ENCODE measurements around the gene RNF31. TPM values are rescaled to one million over a fixed set of nuclear protein-coding genes. Genes with fewer than 3 reads are reported as not detected.
A peak's percentile ranks its signal among the peaks of the same experiment; 100 is the strongest.

Gene RNF31
- total and polyA plus RNA-seq, 5 donors, result 27.6 to 48.4 (median 40.6) TPM

DNA sequence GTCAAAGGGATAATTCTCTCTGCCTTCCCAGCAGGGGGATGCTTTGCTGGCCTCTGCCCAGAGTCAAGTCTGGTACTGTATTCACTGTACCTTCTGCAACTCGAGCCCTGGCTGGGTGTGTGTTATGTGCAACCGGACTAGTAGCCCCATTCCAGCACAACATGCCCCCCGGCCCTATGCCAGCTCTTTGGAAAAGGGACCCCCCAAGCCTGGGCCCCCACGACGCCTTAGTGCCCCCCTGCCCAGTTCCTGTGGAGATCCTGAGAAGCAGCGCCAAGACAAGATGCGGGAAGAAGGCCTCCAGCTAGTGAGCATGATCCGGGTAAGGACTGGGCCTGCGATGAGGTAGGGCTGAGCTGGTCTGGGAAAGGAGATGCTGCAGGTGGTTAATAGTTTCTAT is 3.3 kb downstream of the RNF31 start:
- H3K4me1 ChIP-seq (ENCODE audit: control insufficient read depth, insufficient read depth, low read length), result peaks cover 10% of the 10 kb centered on the region
- DNase-seq, result no peak
- no peaks in the 10 kb centered on the region for H3K27me3 ChIP-seq (ENCODE audit: control insufficient read depth, insufficient read depth)
- no peak for ATAC-seq
- H3K4me3 ChIP-seq (ENCODE audit: low read length), result no peak overlapping the region
- H3K27ac ChIP-seq (ENCODE audit: low read length), result no peak overlapping the region
- 90% methylated on average over 9 of the region's 9 CpGs for WGBS
- H3K9me3 ChIP-seq (ENCODE audit: control insufficient read depth, low read length), result no peaks in the 10 kb centered on the region
- intact Hi-C loops (cut with DNase I), result no loop called here

DNA sequence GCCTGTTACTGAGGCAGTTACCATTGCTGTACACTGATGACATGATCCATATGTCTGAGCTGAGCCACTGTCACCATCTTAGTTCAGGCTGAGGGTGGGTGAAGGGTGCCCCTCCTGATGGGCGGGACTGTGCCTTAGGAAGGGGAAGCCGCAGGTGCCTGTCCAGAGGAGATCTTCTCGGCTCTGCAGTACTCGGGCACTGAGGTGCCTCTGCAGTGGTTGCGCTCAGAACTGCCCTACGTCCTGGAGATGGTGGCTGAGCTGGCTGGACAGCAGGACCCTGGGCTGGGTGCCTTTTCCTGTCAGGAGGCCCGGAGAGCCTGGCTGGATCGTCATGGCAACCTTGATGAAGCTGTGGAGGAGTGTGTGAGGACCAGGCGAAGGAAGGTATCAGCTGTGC is 3.7 kb downstream of the RNF31 start:
- H3K27ac ChIP-seq (ENCODE audit: low read length), result no peak overlapping the region
- H3K27me3 ChIP-seq (ENCODE audit: control insufficient read depth, insufficient read depth), result no peaks in the 10 kb centered on the region
- H3K9me3 ChIP-seq (ENCODE audit: control insufficient read depth, low read length), result no peaks in the 10 kb centered on the region
- H3K4me1 ChIP-seq (ENCODE audit: control insufficient read depth, insufficient read depth, low read length), result peaks cover 8% of the 10 kb centered on the region
- ATAC-seq (no peak), DNase-seq (no peak)
- intact Hi-C loops (cut with DNase I), result no loop called here
- H3K4me3 ChIP-seq (ENCODE audit: low read length), result no peak overlapping the region
- 81% methylated on average over 9 of the region's 9 CpGs for WGBS

DNA sequence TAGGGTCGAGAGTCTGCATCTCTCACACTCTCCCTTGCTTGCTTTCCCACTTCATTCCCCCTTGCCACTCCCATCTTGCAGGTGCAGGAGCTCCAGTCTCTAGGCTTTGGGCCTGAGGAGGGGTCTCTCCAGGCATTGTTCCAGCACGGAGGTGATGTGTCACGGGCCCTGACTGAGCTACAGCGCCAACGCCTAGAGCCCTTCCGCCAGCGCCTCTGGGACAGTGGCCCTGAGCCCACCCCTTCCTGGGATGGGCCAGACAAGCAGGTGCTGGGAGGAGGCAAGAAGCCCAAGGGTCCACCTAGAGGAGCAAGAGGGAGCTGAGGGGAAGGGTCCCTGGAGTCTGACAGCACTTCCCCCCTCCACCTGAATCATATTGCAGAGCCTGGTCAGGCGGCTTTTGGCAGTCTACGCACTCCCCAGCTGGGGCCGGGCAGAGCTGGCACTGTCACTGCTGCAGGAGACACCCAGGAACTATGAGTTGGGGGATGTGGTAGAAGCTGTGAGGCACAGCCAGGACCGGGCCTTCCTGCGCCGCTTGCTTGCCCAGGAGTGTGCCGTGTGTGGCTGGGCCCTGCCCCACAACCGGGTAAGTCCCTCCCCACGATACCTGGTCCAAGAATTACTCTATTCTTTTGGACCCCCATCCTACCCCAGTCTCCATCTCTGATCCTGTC is 4.2 kb downstream of the RNF31 start:
- intact Hi-C loops (cut with DNase I), result no loop called here
- H3K4me1 ChIP-seq (ENCODE audit: control insufficient read depth, insufficient read depth, low read length), result peaks cover 8% of the 10 kb centered on the region
- no peaks in the 10 kb centered on the region for H3K9me3 ChIP-seq (ENCODE audit: control insufficient read depth, low read length)
- 93% methylated on average over 16 of the region's 16 CpGs for WGBS
- H3K27ac ChIP-seq (ENCODE audit: low read length), result no peak overlapping the region
- H3K4me3 ChIP-seq (ENCODE audit: low read length), result no peak overlapping the region
- no peak for DNase-seq
- no peaks in the 10 kb centered on the region for H3K27me3 ChIP-seq (ENCODE audit: control insufficient read depth, insufficient read depth)
- no peak for ATAC-seq

DNA sequence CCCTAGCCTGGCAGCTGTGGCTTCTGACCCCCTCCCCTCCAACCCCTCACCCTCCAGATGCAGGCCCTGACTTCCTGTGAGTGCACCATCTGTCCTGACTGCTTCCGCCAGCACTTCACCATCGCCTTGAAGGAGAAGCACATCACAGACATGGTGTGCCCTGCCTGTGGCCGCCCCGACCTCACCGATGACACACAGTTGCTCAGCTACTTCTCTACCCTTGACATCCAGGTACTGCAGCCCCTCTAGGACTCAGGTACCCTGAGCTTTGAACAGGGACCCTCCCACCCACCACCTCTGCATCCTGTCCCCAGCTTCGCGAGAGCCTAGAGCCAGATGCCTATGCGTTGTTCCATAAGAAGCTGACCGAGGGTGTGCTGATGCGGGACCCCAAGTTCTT is 7.8 kb downstream of the RNF31 start:
- Histone ChIP-seq H3K9me3 (ENCODE audit: control insufficient read depth, low read length) (no peaks in the 10 kb centered on the region), H3K4me3 (ENCODE audit: low read length) (no peak overlapping the region), H3K27me3 (ENCODE audit: control insufficient read depth, insufficient read depth) (no peaks in the 10 kb centered on the region), H3K4me1 (ENCODE audit: control insufficient read depth, insufficient read depth, low read length) (no peaks in the 10 kb centered on the region), H3K27ac (ENCODE audit: low read length) (no peak overlapping the region)
- 94% methylated on average over 10 of the region's 10 CpGs for WGBS
- DNase-seq, result no peak
- no peak for ATAC-seq
- intact Hi-C loops (cut with DNase I), result no loop called here

DNA sequence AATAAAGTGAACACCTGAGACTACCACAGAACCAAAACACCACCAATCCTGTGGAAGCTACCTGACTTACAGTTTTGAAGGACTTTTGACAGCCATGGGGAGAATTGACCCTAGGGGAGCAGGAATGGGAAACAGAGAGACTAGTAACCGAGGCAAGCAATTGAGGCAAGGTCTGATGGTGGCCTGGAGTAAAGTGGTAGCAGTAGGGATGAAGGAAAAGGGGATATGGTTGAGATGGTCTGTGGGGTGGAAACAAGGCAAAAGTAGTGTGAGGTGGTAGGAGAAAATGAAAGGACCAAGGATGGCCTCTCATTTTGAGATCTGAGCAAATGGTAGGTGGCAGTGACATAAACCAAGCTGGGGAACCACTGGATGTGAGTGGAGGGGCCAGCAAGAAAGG is 9.5 kb downstream of the RNF31 start:
- Histone ChIP-seq H3K4me3 (ENCODE audit: low read length) (no peak overlapping the region), H3K9me3 (ENCODE audit: control insufficient read depth, low read length) (no peaks in the 10 kb centered on the region), H3K27me3 (ENCODE audit: control insufficient read depth, insufficient read depth) (no peaks in the 10 kb centered on the region), H3K27ac (ENCODE audit: low read length) (no peak overlapping the region), H3K4me1 (ENCODE audit: control insufficient read depth, insufficient read depth, low read length) (no peaks in the 10 kb centered on the region)
- no peak for ATAC-seq
- no peak for DNase-seq
- WGBS, result 88% methylated on average over 1 of the region's 1 CpG
- intact Hi-C loops (cut with DNase I), result no loop called here

DNA sequence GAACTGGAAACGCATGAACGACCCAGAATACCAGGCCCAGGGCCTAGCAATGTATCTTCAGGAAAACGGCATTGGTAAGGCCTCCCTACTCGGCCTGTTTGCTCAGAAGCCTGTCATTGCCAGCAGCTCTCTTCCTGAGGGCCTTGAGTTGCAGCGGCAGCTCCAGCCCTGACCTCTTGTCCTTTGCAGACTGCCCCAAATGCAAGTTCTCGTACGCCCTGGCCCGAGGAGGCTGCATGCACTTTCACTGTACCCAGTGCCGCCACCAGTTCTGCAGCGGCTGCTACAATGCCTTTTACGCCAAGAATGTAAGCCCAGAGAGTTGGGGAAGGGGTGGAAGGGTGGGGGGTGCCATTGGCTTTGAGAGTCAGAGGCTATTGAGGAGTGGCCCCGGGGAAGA is 10.0 kb downstream of the RNF31 start:
- ATAC-seq (no peak), DNase-seq (no peak)
- Histone ChIP-seq H3K27ac (ENCODE audit: low read length) (no peak overlapping the region), H3K4me1 (ENCODE audit: control insufficient read depth, insufficient read depth, low read length) (no peaks in the 10 kb centered on the region), H3K9me3 (ENCODE audit: control insufficient read depth, low read length) (no peaks in the 10 kb centered on the region), H3K4me3 (ENCODE audit: low read length) (no peak overlapping the region), H3K27me3 (ENCODE audit: control insufficient read depth, insufficient read depth) (no peaks in the 10 kb centered on the region)
- 89% methylated on average over 12 of the region's 12 CpGs for WGBS
- intact Hi-C loops (cut with DNase I), result no loop called here

DNA sequence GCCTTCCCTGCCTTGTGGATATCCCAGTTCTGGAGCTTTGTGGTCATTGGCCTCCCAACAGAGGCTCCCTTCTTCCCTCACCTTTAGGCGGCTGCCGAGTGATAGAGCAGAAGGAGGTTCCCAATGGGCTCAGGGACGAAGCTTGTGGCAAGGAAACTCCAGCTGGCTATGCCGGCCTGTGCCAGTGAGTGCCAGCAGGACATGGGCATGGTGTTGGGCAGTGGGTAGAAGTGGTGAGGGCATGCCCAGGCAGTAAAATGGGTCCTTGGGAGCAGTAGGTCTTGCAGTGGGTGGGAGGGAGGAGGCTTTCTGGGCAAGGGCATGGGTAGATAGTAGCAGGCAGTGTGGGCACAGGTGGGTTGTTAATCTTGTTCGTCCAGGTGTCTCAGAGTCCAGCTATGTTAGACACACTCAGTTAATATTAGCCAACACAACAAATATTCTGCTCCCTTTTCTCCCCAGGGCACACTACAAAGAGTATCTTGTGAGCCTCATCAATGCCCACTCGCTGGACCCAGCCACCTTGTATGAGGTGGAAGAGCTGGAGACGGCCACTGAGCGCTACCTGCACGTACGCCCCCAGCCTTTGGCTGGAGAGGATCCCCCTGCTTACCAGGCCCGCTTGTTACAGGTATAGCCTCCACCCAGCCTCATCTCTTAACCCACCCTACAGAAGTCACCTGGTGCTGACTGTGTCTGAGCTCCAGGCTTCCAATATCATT is 12.6 kb downstream of the RNF31 start:
- intact Hi-C loops (cut with DNase I), result no loop called here
- Histone ChIP-seq H3K27ac (ENCODE audit: low read length) (no peak overlapping the region), H3K4me1 (ENCODE audit: control insufficient read depth, insufficient read depth, low read length) (peaks cover 3% of the 10 kb centered on the region), H3K9me3 (ENCODE audit: control insufficient read depth, low read length) (no peaks in the 10 kb centered on the region), H3K27me3 (ENCODE audit: control insufficient read depth, insufficient read depth) (no peaks in the 10 kb centered on the region), H3K4me3 (ENCODE audit: low read length) (no peak overlapping the region)
- ATAC-seq (no peak), DNase-seq (peak in 1 of 3 donors; percentile 47)
- 89% methylated on average over 11 of the region's 11 CpGs for WGBS

DNA sequence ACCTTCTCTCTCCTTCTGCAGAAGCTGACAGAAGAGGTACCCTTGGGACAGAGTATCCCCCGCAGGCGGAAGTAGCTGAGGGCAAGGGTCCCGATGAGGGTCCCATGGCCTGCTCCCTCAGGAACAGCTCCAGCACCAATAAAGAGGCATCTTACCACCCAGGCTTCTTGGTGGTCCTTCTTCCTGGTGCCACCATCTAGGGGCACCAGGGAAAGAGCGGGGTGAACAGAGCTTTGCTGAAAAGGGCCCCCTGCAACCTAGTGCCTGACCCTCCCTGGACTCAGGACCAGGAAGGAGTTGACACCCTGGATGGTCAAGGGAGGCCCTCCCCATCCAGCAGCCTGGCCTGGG is 13.2 kb downstream of the RNF31 start:
- no peak overlapping the region for H3K4me3 ChIP-seq (ENCODE audit: low read length)
- no peak for DNase-seq
- intact Hi-C loops (cut with DNase I), result no loop called here
- H3K27me3 ChIP-seq (ENCODE audit: control insufficient read depth, insufficient read depth), result no peaks in the 10 kb centered on the region
- H3K4me1 ChIP-seq (ENCODE audit: control insufficient read depth, insufficient read depth, low read length), result peaks cover 3% of the 10 kb centered on the region
- H3K9me3 ChIP-seq (ENCODE audit: control insufficient read depth, low read length), result no peaks in the 10 kb centered on the region
- H3K27ac ChIP-seq (ENCODE audit: low read length), result peak overlapping the region; percentile 37
- WGBS, result 92% methylated on average over 4 of the region's 4 CpGs
- ATAC-seq, result peak in 1 of 2 donors; percentile 20

DNA sequence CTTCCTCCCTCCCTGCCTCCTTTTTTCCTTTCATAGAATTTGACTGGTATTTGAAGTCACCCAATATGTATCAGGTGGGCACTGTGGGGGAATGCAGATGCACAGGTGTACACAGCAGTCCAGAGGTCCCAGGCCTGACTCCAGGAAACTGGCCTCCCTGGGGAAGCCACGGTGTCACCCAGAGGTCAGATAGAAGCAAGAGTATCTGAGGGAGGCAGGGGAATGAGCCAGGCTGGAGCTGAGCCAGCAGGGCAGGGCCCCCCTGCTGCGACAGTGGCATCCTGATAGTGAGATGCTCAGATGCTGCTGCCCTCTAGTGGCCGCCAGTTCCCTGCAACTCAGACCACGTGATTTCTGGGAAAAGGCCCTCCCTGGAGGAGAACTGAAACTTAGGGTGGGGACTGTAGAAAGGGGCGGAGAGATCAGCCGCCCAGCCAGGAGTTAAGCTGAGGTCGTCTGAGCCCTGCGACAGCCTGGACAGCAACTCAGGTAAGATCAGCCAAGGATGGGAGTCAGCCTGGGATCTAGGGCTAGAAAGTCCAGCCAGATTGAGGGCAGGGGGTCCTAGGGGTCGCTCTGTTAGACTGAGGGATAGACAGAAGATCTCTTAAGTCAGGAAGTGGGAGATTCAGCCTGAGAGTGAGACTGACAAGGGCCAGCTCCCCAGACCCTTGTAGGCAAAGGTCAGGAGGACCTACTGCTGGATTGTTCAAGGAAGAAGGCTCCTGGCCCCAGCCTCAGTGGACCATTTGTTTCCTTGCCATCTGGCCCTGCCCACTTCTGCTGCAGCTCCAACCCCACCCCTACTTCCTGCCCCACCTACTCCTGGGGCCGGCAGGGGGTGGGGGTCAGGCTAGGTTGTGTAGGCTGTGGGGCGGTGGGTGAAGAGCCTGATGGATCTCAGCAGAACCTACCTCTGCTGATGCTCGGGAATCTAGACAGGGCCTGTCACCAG is 13.8 kb downstream of the RNF31 start, which contains the start of gene IRF9:
IRF9 (plus strand) TSS at position 416 of the 955 bp plus-strand sequence. CDS start 880 bp downstream, outside the sequence.
- ATAC-seq (peak; percentile 90 to 93), DNase-seq (peak; percentile 96 to 99 (median 98))
- intact Hi-C loops (cut with DNase I), result no loop called here
- peak within 1 kb of the TSS; percentile 94 for H3K27ac ChIP-seq (ENCODE audit: low read length)
- no peaks in the 10 kb centered on the region for H3K9me3 ChIP-seq (ENCODE audit: control insufficient read depth, low read length)
- H3K4me3 ChIP-seq (ENCODE audit: low read length), result peak within 1 kb of the TSS; percentile 79
- WGBS, result under 1% methylated on average over 12 of the region's 12 CpGs
- peaks cover 3% of the 10 kb centered on the region for H3K4me1 ChIP-seq (ENCODE audit: control insufficient read depth, insufficient read depth, low read length)
- no peaks in the 10 kb centered on the region for H3K27me3 ChIP-seq (ENCODE audit: control insufficient read depth, insufficient read depth)

DNA sequence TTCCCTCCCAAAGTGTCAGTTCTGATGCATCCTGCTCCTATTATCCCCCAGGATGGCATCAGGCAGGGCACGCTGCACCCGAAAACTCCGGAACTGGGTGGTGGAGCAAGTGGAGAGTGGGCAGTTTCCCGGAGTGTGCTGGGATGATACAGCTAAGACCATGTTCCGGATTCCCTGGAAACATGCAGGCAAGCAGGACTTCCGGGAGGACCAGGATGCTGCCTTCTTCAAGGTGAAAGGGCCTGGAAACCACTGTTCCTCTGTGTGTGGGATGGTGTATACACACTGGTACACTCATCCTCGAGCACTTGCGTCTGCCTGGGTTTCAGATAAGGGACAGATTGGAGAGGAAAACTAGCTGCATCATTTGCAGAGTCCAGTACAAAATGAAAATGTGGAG is 14.8 kb downstream of the RNF31 start:
- intact Hi-C loops (cut with DNase I), result no loop called here
- DNase-seq (peak in 1 of 3 donors; percentile 30), ATAC-seq (peak in 1 of 2 donors; percentile 23)
- no peaks in the 10 kb centered on the region for H3K27me3 ChIP-seq (ENCODE audit: control insufficient read depth, insufficient read depth)
- WGBS, result 33% methylated on average over 8 of the region's 8 CpGs
- peaks cover 3% of the 10 kb centered on the region for H3K4me1 ChIP-seq (ENCODE audit: control insufficient read depth, insufficient read depth, low read length)
- H3K4me3 ChIP-seq (ENCODE audit: low read length), result peak overlapping the region; percentile 79
- peak overlapping the region; percentile 94 for H3K27ac ChIP-seq (ENCODE audit: low read length)
- no peaks in the 10 kb centered on the region for H3K9me3 ChIP-seq (ENCODE audit: control insufficient read depth, low read length)
